AG09319 (cell line): ENCODE data around the gene SART1.

Source experiments
- DNase-seq: peaks from one replicate; pipeline ENCODE4 v3.0.0-alpha.2; 2010; ENCODE audit warnings: low read depth; ENCODE audit errors: extremely low read depth
- CTCF ChIP-seq: IDR thresholded peaks from 2 replicates; pipeline ENCODE4 v1.5.1; 2011; ENCODE audit warnings: low read depth, mild to moderate bottlenecking, inconsistent platforms, low read length, moderate library complexity

The SART1 gene

GRCh38 chr11:65953471-65953870, 8.1 kb upstream of the SART1 start:
- no peak for TF ChIP-seq CTCF

GRCh38 chr11:65954771-65955170, 6.8 kb upstream of the SART1 start:
- no peak for TF ChIP-seq CTCF
- DNase-seq, result no peak

More at GRCh38 chr11:65953471-65953870, 8.1 kb upstream of the SART1 start:
- DNase-seq, result no peak

- no peak for DNase-seq
- TF ChIP-seq CTCF, result no peak
Measured at GRCh38 chr11:65958291-65958690, 3.2 kb upstream of the SART1 start.

- TF ChIP-seq CTCF, result no peak
- no peak for DNase-seq
Measured at GRCh38 chr11:65958774-65959420, 2.6 kb upstream of the SART1 start.

GRCh38 chr11:65960824-65961266, 689 bp upstream of the SART1 start:
- TF ChIP-seq CTCF, result no peak
- DNase-seq, result no peak

GRCh38 chr11:65962141-65962564, 619 bp downstream of the SART1 start:
- DNase-seq, result no peak
- no peak for TF ChIP-seq CTCF

- DNase-seq, result no peak
- TF ChIP-seq CTCF, result no peak
Measured at GRCh38 chr11:65964906-65965305, 3.4 kb downstream of the SART1 start.
